Epithelial cell of proximal tubule (primary cell): ENCODE results near the gene LKAAEAR1. TPM values are rescaled to one million over a fixed set of nuclear protein-coding genes. Genes with fewer than 3 reads are reported as not detected.
A peak's percentile ranks its signal among the peaks of the same experiment; 100 is the strongest.

Source experiments
- DNase-seq: peaks from one replicate; pipeline ENCODE4 v3.0.0-alpha.2; 2011; ENCODE audit warnings: low read depth
- H3K4me3 ChIP-seq: 2 replicates; pipeline ENCODE4 v1.5.1; 2011; ENCODE audit warnings: low read depth, mild to moderate bottlenecking, low read length
- CTCF ChIP-seq: conservative IDR thresholded peaks from 2 replicates; pipeline ENCODE4 v1.5.1; 2012; ENCODE audit warnings: low read depth, mild to moderate bottlenecking, low read length
- total RNA-seq: library from RNA; depleted of rRNA; stranded (reverse); fragments of >200 nt; gene quantifications from 2 replicates; pipeline ENCODE4 v1.2.3, GENCODE V29; 2015

The LKAAEAR1 gene
- total RNA-seq, 1 donor from 2014 or later = not detected

- TF ChIP-seq CTCF = no peak
- H3K4me3 ChIP-seq = no peak overlapping the region
- DNase-seq = no peak
Observed at GRCh38 chr20:64071341-64072332, 12.6 kb downstream of the LKAAEAR1 start.

- no peak overlapping the region for H3K4me3 ChIP-seq
- no peak for DNase-seq
- TF ChIP-seq CTCF = no peak
Observed at GRCh38 chr20:64070244-64070993, 13.8 kb downstream of the LKAAEAR1 start.

- H3K4me3 ChIP-seq = no peak overlapping the region
- peak; percentile 83 for TF ChIP-seq CTCF
- no peak for DNase-seq
Observed at GRCh38 chr20:64069614-64070243, 14.5 kb downstream of the LKAAEAR1 start.

- DNase-seq = no peak
- no peak overlapping the region for H3K4me3 ChIP-seq
- TF ChIP-seq CTCF = no peak
Observed at GRCh38 chr20:64069209-64069613, 15.0 kb downstream of the LKAAEAR1 start.

- TF ChIP-seq CTCF = no peak
- no peak overlapping the region for H3K4me3 ChIP-seq
- no peak for DNase-seq
Observed at GRCh38 chr20:64068386-64069208, 15.6 kb downstream of the LKAAEAR1 start.

GRCh38 chr20:64067733-64068307 lies 16.4 kb downstream of the LKAAEAR1 start:
- no peak for TF ChIP-seq CTCF
- DNase-seq = no peak
- no peak overlapping the region for H3K4me3 ChIP-seq
